D721Med (cell line): ENCODE results near the gene TMEM168.
"Not testable (repeated sequence)": the region's sequence is repeated elsewhere in the genome, so short reads cannot be mapped to it uniquely, and the experiment has no call there.

Experiments
- DNase-seq: peaks from one replicate; pipeline ENCODE4 v3.0.0; 2011; ENCODE audit warnings: low spot score; ENCODE audit not compliant: insufficient read length
- FAIRE-seq: peaks from 2 replicates; lab custom pipeline; 2011; peaks lifted over from hg19 to GRCh38; lab: Jason Lieb, UNC
- CTCF ChIP-seq: IDR thresholded peaks from 2 replicates; pipeline ENCODE4 v1.5.1; 2012; ENCODE audit warnings: mild to moderate bottlenecking, control low read depth; ENCODE audit not compliant: insufficient read depth; ENCODE audit errors: missing control alignments

TMEM168 gene

GRCh38 chr7:112789817-112790585 lies at the start of gene TMEM168:
Gene TMEM168, minus strand, starts transcription at chr7:112790393. Its CDS starts 5,568 bp downstream, at chr7:112784825.
- FAIRE-seq, result no peak
- DNase-seq, result peak; percentile 60
- TF ChIP-seq CTCF, result peak; percentile 7

- FAIRE-seq, DNase-seq: not testable (repeated sequence)
Measured at GRCh38 chr7:112835928-112836327, 45.7 kb upstream of the TMEM168 start.

- FAIRE-seq (no peak), DNase-seq (no peak)
- TF ChIP-seq CTCF, result no peak
Measured at GRCh38 chr7:112833082-112833481, 42.9 kb upstream of the TMEM168 start.

- FAIRE-seq, result no peak
- no peak for TF ChIP-seq CTCF
- no peak for DNase-seq
Measured at GRCh38 chr7:112830769-112831168, 40.6 kb upstream of the TMEM168 start.

GRCh38 chr7:112828696-112829095 lies 38.5 kb upstream of the TMEM168 start:
- TF ChIP-seq CTCF, result no peak
- FAIRE-seq (no peak), DNase-seq (no peak)

- DNase-seq, result no peak
- TF ChIP-seq CTCF, result no peak
- no peak for FAIRE-seq
Measured at GRCh38 chr7:112821345-112821744, 31.2 kb upstream of the TMEM168 start.

GRCh38 chr7:112819536-112819935 lies 29.3 kb upstream of the TMEM168 start:
- peak; percentile 38 for FAIRE-seq
- no peak for TF ChIP-seq CTCF
- no peak for DNase-seq

- DNase-seq (no peak), FAIRE-seq (no peak)
- TF ChIP-seq CTCF, result no peak
Measured at GRCh38 chr7:112806156-112806555, 16.0 kb upstream of the TMEM168 start.
